GM12878 (cell line): ENCODE data around the gene CCDC8.

ENCODE experiments used
- ATF7 ChIP-seq: fragments of 450-650 bp; IDR thresholded peaks from 2 replicates; pipeline ENCODE4 v1.6.1; 2016; ENCODE audit warnings: low read depth, mild to moderate bottlenecking
- BHLHE40 ChIP-seq, 2 experiments: fragments of 450-650 bp in 1 of 2; IDR thresholded peaks; 2 replicates each; pipeline ENCODE4 v1.6.1; 2011 to 2017; ENCODE audit warnings: low read depth in 2 of 2, borderline replicate concordance in 1 of 2, improper control_type of control experiment in 1 of 2, low read length in 1 of 2, mild to moderate bottlenecking in 1 of 2
- CTCF ChIP-seq, 3 experiments: IDR thresholded peaks in 2 of 3; conservative IDR thresholded peaks in 1 of 3; 2 replicates each; pipeline ENCODE4 v1.5.1; 2011; ENCODE audit warnings: low read depth in 3 of 3, low read length in 3 of 3, mild to moderate bottlenecking in 3 of 3, control low read depth in 2 of 3, moderate library complexity in 2 of 3, inconsistent platforms in 1 of 3, mixed read lengths in 1 of 3; ENCODE audit not compliant: control insufficient read depth in 2 of 3, insufficient read depth in 1 of 3; ENCODE audit errors: extremely low read depth in 1 of 3
- JUND ChIP-seq: IDR thresholded peaks from 2 replicates; pipeline ENCODE4 v1.6.1; 2012; ENCODE audit warnings: low read depth, mild to moderate bottlenecking, low read length, improper control_type of control experiment, moderate library complexity
- NFYB ChIP-seq: IDR thresholded peaks from 2 replicates; pipeline ENCODE4 v1.6.1; 2011; ENCODE audit warnings: low read depth, mild to moderate bottlenecking, low read length, improper control_type of control experiment, moderate library complexity; ENCODE audit not compliant: insufficient read depth
- POLR2A ChIP-seq: IDR thresholded peaks from 2 replicates; pipeline ENCODE4 v1.6.1; 2011; ENCODE audit warnings: low read depth, mild to moderate bottlenecking, low read length
- POLR2AphosphoS5 ChIP-seq: IDR thresholded peaks from 2 replicates; pipeline ENCODE4 v1.6.1; 2011; ENCODE audit warnings: mild to moderate bottlenecking, low read length, inconsistent platforms
- SMC3 ChIP-seq: IDR thresholded peaks from 2 replicates; pipeline ENCODE4 v1.6.1; 2011; ENCODE audit warnings: low read length, improper control_type of control experiment, borderline replicate concordance
- ZBTB33 ChIP-seq: fragments of 450-650 bp; IDR thresholded peaks from 2 replicates; pipeline ENCODE4 v1.6.1; 2017; ENCODE audit warnings: mild to moderate bottlenecking
- ZZZ3 ChIP-seq: IDR thresholded peaks from 2 replicates; pipeline ENCODE4 v1.6.1; 2011; ENCODE audit warnings: low read depth; ENCODE audit not compliant: control insufficient read depth, insufficient read length

GRCh38 chr19:46461537-46461936, 48.2 kb upstream of the CCDC8 start:
- no peak for TF ChIP-seq ZZZ3
- TF ChIP-seq SMC3 = no peak
- TF ChIP-seq NFYB = no peak
- no peak for TF ChIP-seq ZBTB33
- TF ChIP-seq ATF7 = no peak
- TF ChIP-seq CTCF (IDR thresholded peaks at IDR 0.05 in 2 of 3, conservative IDR thresholded peaks at IDR 0.05 in 1 of 3; ENCODE audit: control insufficient read depth in 2 of 3, extremely low read depth in 1 of 3, insufficient read depth in 1 of 3, low read depth in 3 of 3, low read length in 3 of 3) = no peak
- no peak for TF ChIP-seq BHLHE40 (IDR thresholded peaks at IDR 0.05; ENCODE audit: borderline replicate concordance in 1 of 2, low read depth in 2 of 2, low read length in 1 of 2)
- TF ChIP-seq POLR2A = no peak
- TF ChIP-seq JUND = no peak
- no peak for TF ChIP-seq POLR2AphosphoS5
